HG03432 (cell line): ENCODE data around the gene BABAM2.

Experiments
- ATAC-seq: cut with Tn5 transposase; IDR thresholded peaks from one replicate; pipeline ENCODE4 v1.9.1; 2021; ENCODE audit warnings: mild to moderate bottlenecking, moderate library complexity; ENCODE audit not compliant: unreplicated experiment

Gene BABAM2

GRCh38 chr2:28336264-28336980 is 445.9 kb downstream of the BABAM2 start:
- no peak for ATAC-seq

GRCh38 chr2:28336982-28337627 is 446.6 kb downstream of the BABAM2 start:
- ATAC-seq: no peak

GRCh38 chr2:28338046-28338817 is 447.7 kb downstream of the BABAM2 start:
- no peak for ATAC-seq

- ATAC-seq: no peak
These were observed 448.3 kb downstream of the BABAM2 start for GRCh38 chr2:28338831-28339321.

- ATAC-seq: no peak
These were observed 449.1 kb downstream of the BABAM2 start for GRCh38 chr2:28339516-28340175.

- no peak for ATAC-seq
These were observed 450.0 kb downstream of the BABAM2 start for GRCh38 chr2:28340312-28341202.

- no peak for ATAC-seq
These were observed 450.8 kb downstream of the BABAM2 start for GRCh38 chr2:28341208-28341891.

GRCh38 chr2:28342081-28342967 is 451.8 kb downstream of the BABAM2 start:
- no peak for ATAC-seq

- no peak for ATAC-seq
These were observed 452.8 kb downstream of the BABAM2 start for GRCh38 chr2:28343184-28343942.

GRCh38 chr2:28343971-28344715 is 453.6 kb downstream of the BABAM2 start:
- no peak for ATAC-seq

- no peak for ATAC-seq
These were observed 454.3 kb downstream of the BABAM2 start for GRCh38 chr2:28344756-28345373.

GRCh38 chr2:28345619-28346018 is 455.1 kb downstream of the BABAM2 start:
- no peak for ATAC-seq

GRCh38 chr2:28346587-28346986 is 456.1 kb downstream of the BABAM2 start:
- no peak for ATAC-seq

GRCh38 chr2:28347193-28347592 is 456.7 kb downstream of the BABAM2 start:
- ATAC-seq: no peak

- no peak for ATAC-seq
These were observed 457.1 kb downstream of the BABAM2 start for GRCh38 chr2:28347596-28347995.

GRCh38 chr2:28348149-28348567 is 457.6 kb downstream of the BABAM2 start:
- ATAC-seq: no peak

GRCh38 chr2:28348921-28349320 is 458.4 kb downstream of the BABAM2 start:
- ATAC-seq: no peak
